ENCODE results near the gene PRKG2. TPM values are rescaled to one million over a fixed set of nuclear protein-coding genes. Genes with fewer than 3 reads are reported as not detected.

The PRKG2 gene
- 0.59 TPM for total RNA-seq (2021; ENCODE audit: unreplicated experiment)
- 0.07 TPM for polyA plus RNA-seq (2012; ENCODE audit: insufficient read length)
- percentile 32 among the genes with signal in this experiment for Bru-seq, nascent RNA
- BruChase-seq, experiment 1, labeled RNA remaining after a 2-hour chase: percentile 23 among the genes with signal in this experiment
- BruChase-seq, experiment 2, labeled RNA remaining after a 6-hour chase: percentile 21 among the genes with signal in this experiment
- long read RNA-seq, partial matches to known transcripts: 0 of 1 reads
- long read RNA-seq, other reads (novel, unspliced or antisense): 0 of 1 reads

- H3K27me3 ChIP-seq (ENCODE audit: control insufficient read depth, insufficient read depth, low read length): peaks cover 2% of the 10 kb centered on the region; the same call in 1 of the 2 replicates
- no TSS peak for BruUV-seq (replicated peaks)
- in situ Hi-C loops (cut with HindIII; ENCODE audit: low pct_unique_long_range_greater_than_20kb, low sequenced_read_pairs): no loop called here
- peak; percentile 86 for ATAC-seq
- H3K4me1 ChIP-seq (ENCODE audit: control insufficient read depth, insufficient read depth, low read length): no peaks in the 10 kb centered on the region
- TF ChIP-seq POLR2AphosphoS5 (IDR thresholded peaks at IDR 0.05; ENCODE audit: low read depth, low read length): no peak
- no peak for TF ChIP-seq TCF7L2 (IDR thresholded peaks at IDR 0.05; ENCODE audit: low read depth, low read length)
- TF ChIP-seq, protein P1, sequence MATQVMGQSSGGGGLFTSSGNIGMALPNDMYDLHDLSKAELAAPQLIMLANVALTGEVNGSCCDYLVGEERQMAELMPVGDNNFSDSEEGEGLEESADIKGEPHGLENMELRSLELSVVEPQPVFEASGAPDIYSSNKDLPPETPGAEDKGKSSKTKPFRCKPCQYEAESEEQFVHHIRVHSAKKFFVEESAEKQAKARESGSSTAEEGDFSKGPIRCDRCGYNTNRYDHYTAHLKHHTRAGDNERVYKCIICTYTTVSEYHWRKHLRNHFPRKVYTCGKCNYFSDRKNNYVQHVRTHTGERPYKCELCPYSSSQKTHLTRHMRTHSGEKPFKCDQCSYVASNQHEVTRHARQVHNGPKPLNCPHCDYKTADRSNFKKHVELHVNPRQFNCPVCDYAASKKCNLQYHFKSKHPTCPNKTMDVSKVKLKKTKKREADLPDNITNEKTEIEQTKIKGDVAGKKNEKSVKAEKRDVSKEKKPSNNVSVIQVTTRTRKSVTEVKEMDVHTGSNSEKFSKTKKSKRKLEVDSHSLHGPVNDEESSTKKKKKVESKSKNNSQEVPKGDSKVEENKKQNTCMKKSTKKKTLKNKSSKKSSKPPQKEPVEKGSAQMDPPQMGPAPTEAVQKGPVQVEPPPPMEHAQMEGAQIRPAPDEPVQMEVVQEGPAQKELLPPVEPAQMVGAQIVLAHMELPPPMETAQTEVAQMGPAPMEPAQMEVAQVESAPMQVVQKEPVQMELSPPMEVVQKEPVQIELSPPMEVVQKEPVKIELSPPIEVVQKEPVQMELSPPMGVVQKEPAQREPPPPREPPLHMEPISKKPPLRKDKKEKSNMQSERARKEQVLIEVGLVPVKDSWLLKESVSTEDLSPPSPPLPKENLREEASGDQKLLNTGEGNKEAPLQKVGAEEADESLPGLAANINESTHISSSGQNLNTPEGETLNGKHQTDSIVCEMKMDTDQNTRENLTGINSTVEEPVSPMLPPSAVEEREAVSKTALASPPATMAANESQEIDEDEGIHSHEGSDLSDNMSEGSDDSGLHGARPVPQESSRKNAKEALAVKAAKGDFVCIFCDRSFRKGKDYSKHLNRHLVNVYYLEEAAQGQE (IDR thresholded peaks at IDR 0.05; ENCODE audit: insufficient read depth in 1 of 2, low read depth in 2 of 2, low read length in 1 of 2): no peak
- peak within 1 kb of the TSS; percentile 35 to 61 for H3K4me3 ChIP-seq (ENCODE audit: low read depth in 2 of 2, low read length in 2 of 2)
- intact Hi-C loops (cut with micrococcal nuclease; ENCODE audit: unreplicated experiment): no loop called here
- H3K9me3 ChIP-seq (ENCODE audit: control insufficient read depth, insufficient read depth, low read depth, low read length): no peaks in the 10 kb centered on the region
- ChIA-PET POLR2A (no interaction called here), CTCF (interaction anchor here (0.5 kb wide), 1 partner anchor 159 kb away, joined by 3 read pairs; no protein-coding TSS in a partner anchor)
- no peak for DNase-seq (ENCODE audit: low read depth, low spot score)
- H3K27ac ChIP-seq (ENCODE audit: low read length): no peak within 1 kb of the TSS
- no peaks in the 10 kb centered on the region for H3K36me3 ChIP-seq (ENCODE audit: control insufficient read depth, insufficient read depth, low read length)
These were observed at the start of gene PRKG2 for GRCh38 chr4:81214881-81215868. TSS of gene PRKG2 (minus strand) at chr4:81215222. CDS start at chr4:81205047, 10,175 bp downstream.

GRCh38 chr4:81260443-81261101 is 45.5 kb upstream of the PRKG2 start:
- no TSS peak for BruUV-seq (replicated peaks)
- Histone ChIP-seq H3K36me3 (ENCODE audit: control insufficient read depth, insufficient read depth, low read length) (no peaks in the 10 kb centered on the region), H3K4me1 (ENCODE audit: control insufficient read depth, insufficient read depth, low read length) (no peaks in the 10 kb centered on the region), H3K27me3 (ENCODE audit: control insufficient read depth, insufficient read depth, low read length) (no peaks in the 10 kb centered on the region), H3K4me3 (ENCODE audit: low read depth in 2 of 2, low read length in 2 of 2) (no peak overlapping the region), H3K27ac (ENCODE audit: low read length) (no peak overlapping the region), H3K9me3 (ENCODE audit: control insufficient read depth, insufficient read depth, low read depth, low read length) (no peaks in the 10 kb centered on the region)
- CTCF ChIA-PET: no interaction called here
- DNase-seq (ENCODE audit: low read depth, low spot score): no peak
- intact Hi-C loops (cut with micrococcal nuclease; ENCODE audit: unreplicated experiment) (no loop called here), in situ Hi-C loops (cut with HindIII; ENCODE audit: low pct_unique_long_range_greater_than_20kb, low sequenced_read_pairs) (no loop called here)
- ATAC-seq: no peak
- POLR2A ChIA-PET: no interaction called here
- TF ChIP-seq SIN3A (IDR thresholded peaks at IDR 0.05; ENCODE audit: borderline replicate concordance, insufficient read depth, low read depth, low read length): no peak
- TF ChIP-seq, protein P2, sequence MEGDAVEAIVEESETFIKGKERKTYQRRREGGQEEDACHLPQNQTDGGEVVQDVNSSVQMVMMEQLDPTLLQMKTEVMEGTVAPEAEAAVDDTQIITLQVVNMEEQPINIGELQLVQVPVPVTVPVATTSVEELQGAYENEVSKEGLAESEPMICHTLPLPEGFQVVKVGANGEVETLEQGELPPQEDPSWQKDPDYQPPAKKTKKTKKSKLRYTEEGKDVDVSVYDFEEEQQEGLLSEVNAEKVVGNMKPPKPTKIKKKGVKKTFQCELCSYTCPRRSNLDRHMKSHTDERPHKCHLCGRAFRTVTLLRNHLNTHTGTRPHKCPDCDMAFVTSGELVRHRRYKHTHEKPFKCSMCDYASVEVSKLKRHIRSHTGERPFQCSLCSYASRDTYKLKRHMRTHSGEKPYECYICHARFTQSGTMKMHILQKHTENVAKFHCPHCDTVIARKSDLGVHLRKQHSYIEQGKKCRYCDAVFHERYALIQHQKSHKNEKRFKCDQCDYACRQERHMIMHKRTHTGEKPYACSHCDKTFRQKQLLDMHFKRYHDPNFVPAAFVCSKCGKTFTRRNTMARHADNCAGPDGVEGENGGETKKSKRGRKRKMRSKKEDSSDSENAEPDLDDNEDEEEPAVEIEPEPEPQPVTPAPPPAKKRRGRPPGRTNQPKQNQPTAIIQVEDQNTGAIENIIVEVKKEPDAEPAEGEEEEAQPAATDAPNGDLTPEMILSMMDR (IDR thresholded peaks at IDR 0.05): peak; percentile 29
- TF ChIP-seq TCF7L2 (IDR thresholded peaks at IDR 0.05; ENCODE audit: low read depth, low read length): no peak
- no peak for TF ChIP-seq POLR2AphosphoS5 (IDR thresholded peaks at IDR 0.05; ENCODE audit: low read depth, low read length)
- TF ChIP-seq, protein P1 (IDR thresholded peaks at IDR 0.05; ENCODE audit: insufficient read depth in 1 of 2, low read depth in 2 of 2, low read length in 1 of 2): no peak
